HG03175 (cell line): ENCODE data around the gene MEIS2.
A peak's percentile ranks its signal among the peaks of the same experiment; 100 is the strongest.

Experiments
- ATAC-seq: cut with Tn5 transposase; IDR thresholded peaks from one replicate; pipeline ENCODE4 v1.9.1; 2021; ENCODE audit warnings: mild to moderate bottlenecking, moderate library complexity; ENCODE audit not compliant: unreplicated experiment

The MEIS2 gene

DNA sequence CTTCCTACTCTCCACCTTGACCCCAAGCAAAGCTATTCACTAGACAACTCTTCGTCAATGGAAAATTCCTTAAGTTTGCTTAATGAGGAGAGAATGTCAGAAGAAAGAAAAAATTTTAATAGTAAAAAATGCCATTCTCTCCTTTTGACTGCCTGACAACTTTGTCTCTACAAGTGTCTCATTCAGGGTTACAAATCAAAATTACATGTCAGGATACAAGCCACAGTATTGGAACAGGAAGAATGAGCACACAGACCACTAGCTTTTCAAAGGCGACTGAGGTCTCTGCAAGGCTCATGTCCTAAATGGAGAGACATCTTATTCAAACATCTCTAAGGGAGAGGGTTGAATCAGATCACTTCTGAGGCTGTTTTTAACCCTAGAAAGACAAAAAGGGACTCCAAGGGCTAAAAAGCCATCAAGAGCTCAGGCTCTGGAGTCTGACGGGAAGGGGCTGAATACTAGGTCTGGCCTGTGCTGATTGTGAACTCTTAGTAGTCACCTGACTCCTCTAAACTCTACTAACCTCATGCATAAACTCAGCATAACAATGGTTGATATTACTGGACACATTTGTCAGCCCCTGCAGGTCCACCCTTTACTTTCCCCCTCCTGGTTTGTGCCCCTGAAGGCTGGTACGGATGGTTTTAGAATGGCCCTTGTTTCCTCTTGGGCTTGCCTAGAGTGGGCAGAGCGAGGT, 12.8 kb upstream of the MEIS2 start:
- ATAC-seq, result no peak

DNA sequence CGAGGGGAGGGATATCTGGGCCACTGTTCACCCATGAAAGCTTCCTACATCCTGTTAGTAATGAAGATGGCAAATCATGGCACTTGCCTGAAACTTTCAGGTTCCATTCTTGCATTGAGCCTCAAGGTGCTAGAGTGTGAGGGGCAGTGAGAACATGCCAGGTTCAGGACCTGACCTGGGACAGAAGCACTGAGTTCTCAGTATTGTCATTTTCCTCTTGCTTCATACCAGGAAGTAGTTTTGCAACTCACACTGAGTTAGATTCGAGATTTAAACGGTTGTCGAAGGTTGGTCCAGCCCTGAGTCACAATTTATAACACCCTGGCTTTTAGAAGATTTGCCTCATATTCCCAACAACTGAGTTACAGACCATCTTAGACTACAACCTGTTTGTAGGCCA, 11.8 kb upstream of the MEIS2 start:
- ATAC-seq, result no peak

DNA sequence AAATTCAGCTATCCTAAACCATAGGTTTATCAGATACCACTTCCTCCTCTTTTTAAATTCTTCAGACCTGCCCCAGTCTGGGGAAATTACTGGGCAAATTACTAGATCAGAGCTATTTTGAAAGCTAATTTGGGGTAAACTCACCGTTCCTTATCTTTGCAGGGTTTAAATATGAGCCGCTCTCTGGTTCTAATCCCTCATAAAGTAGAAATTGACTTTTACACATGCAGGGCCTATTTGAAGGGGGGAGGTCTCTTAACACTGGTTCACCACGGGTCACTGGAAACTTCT, 11.0 kb upstream of the MEIS2 start:
- ATAC-seq, result no peak

- no peak for ATAC-seq
Measured at GRCh38 chr15:37109872-37110572, 9.7 kb upstream of the MEIS2 start.

GRCh38 chr15:37109168-37109871, 9.0 kb upstream of the MEIS2 start:
- no peak for ATAC-seq

DNA sequence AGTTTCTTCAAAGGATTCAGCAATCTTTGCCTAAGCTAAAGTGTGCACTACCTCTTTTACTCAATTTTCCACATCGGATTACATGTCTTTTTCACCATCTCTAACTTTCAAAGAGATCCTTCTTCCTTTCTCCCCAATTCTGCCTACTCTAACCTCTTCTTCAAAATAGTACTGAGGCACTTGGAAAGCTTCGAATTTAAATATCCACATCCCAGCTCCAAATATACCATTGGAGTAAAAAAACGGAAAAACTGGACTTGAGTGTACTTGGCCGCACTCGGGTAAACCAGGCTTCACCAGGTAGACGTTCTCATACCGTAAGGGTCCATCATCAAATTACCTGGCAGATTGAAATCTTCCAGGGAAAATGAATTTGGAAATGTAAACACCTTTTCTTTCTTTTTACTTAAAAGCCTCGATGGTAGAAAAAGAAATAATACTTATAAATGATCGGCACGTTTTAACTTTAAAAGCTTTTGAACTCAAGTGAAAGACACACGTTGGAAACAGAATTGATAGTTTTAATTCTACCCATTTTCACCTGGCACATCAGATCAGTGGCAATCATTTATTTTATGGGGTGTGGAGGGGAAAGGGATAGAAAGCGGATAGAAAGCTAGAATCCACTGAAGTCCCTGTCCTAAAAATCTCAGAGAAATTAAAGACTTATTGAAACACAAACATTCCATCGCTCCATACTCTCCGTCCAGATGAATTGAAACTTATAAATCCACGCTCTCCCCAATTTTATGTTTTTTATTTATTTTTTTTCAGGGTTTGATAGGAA, 8.2 kb upstream of the MEIS2 start:
- no peak for ATAC-seq

DNA sequence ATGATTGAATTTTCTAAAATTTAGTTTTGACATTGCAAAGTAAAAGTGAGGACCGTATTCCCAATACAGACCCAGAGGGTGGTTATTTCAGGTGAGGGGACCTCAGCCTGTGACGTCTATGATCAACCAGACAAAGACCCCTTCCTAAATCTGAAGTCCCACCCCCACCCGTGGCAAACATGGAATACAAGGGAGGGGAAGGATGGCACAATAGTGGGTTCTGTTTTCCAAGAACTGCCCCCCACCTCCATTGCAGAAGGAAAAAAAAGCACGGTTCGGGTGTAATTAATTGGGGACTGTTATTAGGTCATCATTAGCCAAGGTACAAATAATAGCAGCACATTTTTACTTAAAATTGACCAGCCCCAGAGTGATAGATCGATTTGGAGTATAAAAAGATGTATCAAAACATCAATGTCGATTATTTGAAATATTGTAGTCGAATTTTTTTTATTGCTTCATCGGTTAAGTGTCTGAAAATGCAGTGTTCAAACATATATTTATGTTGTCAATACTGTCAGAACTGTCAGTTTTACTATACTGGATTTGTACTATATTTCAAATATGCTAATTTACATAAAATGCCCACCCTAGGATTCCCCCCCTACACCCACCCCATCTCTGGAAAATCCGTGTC, 7.5 kb upstream of the MEIS2 start:
- no peak for ATAC-seq

GRCh38 chr15:37107071-37107743, 6.9 kb upstream of the MEIS2 start:
- ATAC-seq, result no peak

DNA sequence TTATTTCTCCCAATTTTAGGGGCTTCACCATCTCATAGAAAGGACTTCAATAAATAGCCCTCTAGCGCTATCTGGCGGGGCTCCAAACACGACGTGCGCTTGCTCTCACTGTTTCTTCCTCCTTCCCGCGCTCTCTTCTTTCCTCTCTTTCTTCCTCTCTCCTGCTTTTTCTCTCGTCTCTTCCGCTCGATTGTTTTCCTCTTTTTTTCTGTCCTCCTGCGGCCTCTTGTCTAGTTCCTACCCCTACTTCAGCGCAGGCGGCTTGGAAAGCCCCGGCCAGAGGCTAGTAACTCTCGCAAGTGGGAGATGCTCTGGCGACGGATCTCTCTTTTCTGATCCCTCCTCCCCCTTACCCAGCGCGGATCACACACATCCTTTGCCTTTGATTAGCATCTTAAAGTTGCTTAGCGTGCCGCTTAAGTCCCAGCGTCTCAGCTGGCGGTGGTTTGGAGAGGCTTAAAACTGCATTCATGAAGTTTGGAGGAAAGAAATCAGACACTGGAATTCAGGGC, 6.2 kb upstream of the MEIS2 start:
- ATAC-seq, result no peak

DNA sequence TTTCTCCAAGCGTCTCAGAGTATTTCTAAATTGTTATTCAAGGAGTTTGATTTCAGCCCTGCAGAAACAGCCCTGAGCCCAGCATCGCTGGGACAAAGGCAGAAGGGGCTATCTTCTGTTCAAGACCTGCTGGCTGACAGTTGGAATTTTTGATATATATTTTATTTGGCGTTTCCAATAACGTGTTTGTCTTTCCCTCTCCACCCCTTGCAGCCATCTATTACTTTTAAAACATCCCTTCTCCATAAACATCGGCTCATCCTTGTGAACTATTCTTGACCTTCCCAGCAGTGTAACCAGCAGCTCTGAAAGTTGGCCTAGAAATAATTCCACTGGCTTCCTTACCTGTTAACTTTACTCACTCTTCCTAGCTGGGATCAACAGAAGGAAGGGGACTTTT, 5.5 kb upstream of the MEIS2 start:
- no peak for ATAC-seq

- ATAC-seq, result no peak
Measured at GRCh38 chr15:37105029-37105428, 4.7 kb upstream of the MEIS2 start.

- ATAC-seq, result no peak
Measured at GRCh38 chr15:37104424-37104981, 4.2 kb upstream of the MEIS2 start.

DNA sequence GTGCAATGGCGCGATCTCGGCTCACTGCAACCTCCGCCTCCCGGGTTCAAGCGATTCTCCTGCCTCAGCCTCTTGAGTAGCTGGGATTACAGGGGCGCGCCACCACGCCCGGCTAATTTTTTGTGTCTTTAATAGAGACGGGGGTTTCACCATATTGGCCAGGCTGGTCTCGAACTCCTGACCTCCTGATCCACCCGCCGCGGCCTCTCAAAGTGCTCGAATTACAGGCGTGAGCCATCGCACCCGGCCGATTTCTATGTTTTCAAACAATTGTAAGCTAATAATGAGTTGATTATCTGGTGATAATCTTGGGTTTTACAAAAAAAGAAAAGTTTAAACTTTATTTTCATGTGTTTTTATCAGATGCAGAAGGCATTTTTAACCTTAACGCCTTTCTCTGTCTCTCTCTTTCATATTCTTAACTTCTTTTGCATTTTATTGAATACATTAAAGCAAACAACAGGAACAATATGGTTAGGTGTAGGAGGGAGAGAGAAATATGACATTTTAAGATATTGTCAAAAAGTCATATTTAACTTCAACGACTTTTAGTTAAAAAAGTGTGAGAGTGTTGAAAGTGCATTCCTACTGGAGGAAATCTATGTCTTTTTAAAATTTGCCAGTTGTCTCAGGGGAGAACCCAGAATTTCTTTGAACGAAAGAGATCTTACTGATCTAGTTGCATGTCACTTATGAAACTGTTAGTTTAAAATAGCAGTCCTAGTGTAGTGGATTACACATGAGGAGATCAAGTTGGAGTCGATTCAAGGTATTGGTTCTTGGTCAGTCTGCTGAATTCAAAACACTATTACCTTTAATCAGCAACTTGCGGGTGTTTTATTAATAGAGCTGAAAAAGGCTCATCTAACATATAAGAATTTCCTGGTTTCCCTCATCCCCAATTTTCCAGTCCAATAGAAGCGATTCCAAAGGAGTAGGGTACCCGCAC, 3.4 kb upstream of the MEIS2 start:
- ATAC-seq, result no peak

DNA sequence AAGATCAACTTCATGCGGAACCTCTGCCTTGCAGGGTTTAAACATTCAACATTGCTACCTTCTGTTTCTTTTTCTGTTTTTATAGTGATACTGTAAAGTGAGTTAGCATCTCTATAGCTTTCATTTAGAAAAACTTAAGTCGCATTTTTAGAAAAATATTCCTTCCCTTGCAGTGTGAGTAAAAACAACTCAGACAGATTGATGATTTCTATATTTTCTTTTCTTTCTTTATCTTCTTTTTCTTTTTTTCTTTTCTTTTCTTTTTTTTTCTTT, 2.8 kb upstream of the MEIS2 start:
- no peak for ATAC-seq

- ATAC-seq, result no peak
Measured at GRCh38 chr15:37102305-37103162, 2.2 kb upstream of the MEIS2 start.

- no peak for ATAC-seq
Measured at GRCh38 chr15:37101980-37102304, 1.6 kb upstream of the MEIS2 start.

DNA sequence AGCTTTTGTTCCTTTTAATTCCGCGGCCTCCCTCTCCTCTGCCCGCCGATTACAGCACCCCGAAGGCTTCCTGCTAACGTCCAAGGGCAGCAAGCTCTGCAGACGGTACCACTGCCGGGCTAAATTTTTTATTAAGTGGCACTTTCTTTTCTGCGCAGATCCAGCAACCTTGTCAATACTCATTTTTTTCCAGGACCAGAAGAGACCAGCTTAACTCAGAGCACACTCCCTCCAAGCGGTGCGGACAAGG, 542 bp upstream of the MEIS2 start:
- peak; percentile 38 for ATAC-seq

GRCh38 chr15:37099319-37100108, 835 bp downstream of the MEIS2 start:
- no peak for ATAC-seq
